Activated effector memory CD4-positive, alpha-beta T cell treated with anti-CD3 and anti-CD28 coated beads, Interleukin-2, amount 50 U/mL, for 16 hours (primary cell): ENCODE data around the gene COLQ.
"Not testable (repeated sequence)": the region's sequence is repeated elsewhere in the genome, so short reads cannot be mapped to it uniquely, and the experiment has no call there.

ENCODE experiments used
- DNase-seq: peaks from one replicate; pipeline ENCODE4 v3.0.0-alpha.2; 2020

COLQ gene

GRCh38 chr3:15486979-15487378 is 34.5 kb downstream of the COLQ start:
- DNase-seq = no peak

- DNase-seq = no peak
Measured at GRCh38 chr3:15486020-15486419, 35.5 kb downstream of the COLQ start.

- not testable (repeated sequence) for DNase-seq
Measured at GRCh38 chr3:15484551-15484950, 37.0 kb downstream of the COLQ start.

- DNase-seq = no peak
Measured at GRCh38 chr3:15479400-15480224, 41.9 kb downstream of the COLQ start.

GRCh38 chr3:15478640-15478979 is 42.9 kb downstream of the COLQ start:
- no peak for DNase-seq

- no peak for DNase-seq
Measured at GRCh38 chr3:15477951-15478639, 43.4 kb downstream of the COLQ start.

GRCh38 chr3:15476378-15476777 is 45.1 kb downstream of the COLQ start:
- DNase-seq = no peak

- no peak for DNase-seq
Measured at GRCh38 chr3:15475161-15475560, 46.3 kb downstream of the COLQ start.

GRCh38 chr3:15471861-15472260 is 49.6 kb downstream of the COLQ start:
- DNase-seq = no peak

GRCh38 chr3:15470849-15471248 is 50.7 kb downstream of the COLQ start:
- no peak for DNase-seq

- no peak for DNase-seq
Measured at GRCh38 chr3:15470261-15470660, 51.2 kb downstream of the COLQ start.

- no peak for DNase-seq
Measured at GRCh38 chr3:15467227-15468181, 54.0 kb downstream of the COLQ start.

GRCh38 chr3:15465876-15466585 is 55.5 kb downstream of the COLQ start:
- no peak for DNase-seq

- DNase-seq = no peak
Measured at GRCh38 chr3:15462451-15462850, 59.1 kb downstream of the COLQ start.

GRCh38 chr3:15460891-15461531 is 60.5 kb downstream of the COLQ start:
- DNase-seq = no peak

- DNase-seq = no peak
Measured at GRCh38 chr3:15458212-15458780, 63.2 kb downstream of the COLQ start.

GRCh38 chr3:15456915-15457314 is 64.6 kb downstream of the COLQ start:
- DNase-seq = not testable (repeated sequence)

- DNase-seq = no peak
Measured at GRCh38 chr3:15456321-15456720, 65.2 kb downstream of the COLQ start.

- no peak for DNase-seq
Measured at GRCh38 chr3:15455756-15456155, 65.8 kb downstream of the COLQ start.

GRCh38 chr3:15454965-15455364 is 66.5 kb downstream of the COLQ start:
- DNase-seq = no peak

GRCh38 chr3:15453991-15454625 is 67.4 kb downstream of the COLQ start:
- no peak for DNase-seq
